Measurements from ENCODE around the gene ZBTB42.
A peak's percentile ranks its signal among the peaks of the same experiment; 100 is the strongest.

The ZBTB42 gene

DNA sequence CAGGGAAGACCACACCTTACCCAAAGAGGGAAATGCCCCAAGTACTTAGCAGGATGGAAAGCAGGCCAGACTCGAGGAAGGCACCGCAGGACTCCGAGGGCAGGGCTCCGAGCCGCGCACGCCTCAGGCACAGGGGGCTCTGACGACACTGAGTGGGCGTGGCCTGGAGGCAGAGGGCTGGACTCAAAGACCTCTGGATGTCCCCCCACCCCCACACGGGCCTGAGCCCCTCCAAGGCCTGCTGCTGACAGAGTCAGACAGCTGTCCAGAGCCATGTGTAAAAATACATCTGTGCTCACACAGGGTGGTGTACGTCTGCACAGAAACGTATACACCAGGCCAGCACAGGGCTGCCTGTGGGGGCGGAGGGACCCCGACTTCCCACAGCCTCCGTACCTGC lies 6.8 kb upstream of the ZBTB42 start:
- TF ChIP-seq, protein P1, sequence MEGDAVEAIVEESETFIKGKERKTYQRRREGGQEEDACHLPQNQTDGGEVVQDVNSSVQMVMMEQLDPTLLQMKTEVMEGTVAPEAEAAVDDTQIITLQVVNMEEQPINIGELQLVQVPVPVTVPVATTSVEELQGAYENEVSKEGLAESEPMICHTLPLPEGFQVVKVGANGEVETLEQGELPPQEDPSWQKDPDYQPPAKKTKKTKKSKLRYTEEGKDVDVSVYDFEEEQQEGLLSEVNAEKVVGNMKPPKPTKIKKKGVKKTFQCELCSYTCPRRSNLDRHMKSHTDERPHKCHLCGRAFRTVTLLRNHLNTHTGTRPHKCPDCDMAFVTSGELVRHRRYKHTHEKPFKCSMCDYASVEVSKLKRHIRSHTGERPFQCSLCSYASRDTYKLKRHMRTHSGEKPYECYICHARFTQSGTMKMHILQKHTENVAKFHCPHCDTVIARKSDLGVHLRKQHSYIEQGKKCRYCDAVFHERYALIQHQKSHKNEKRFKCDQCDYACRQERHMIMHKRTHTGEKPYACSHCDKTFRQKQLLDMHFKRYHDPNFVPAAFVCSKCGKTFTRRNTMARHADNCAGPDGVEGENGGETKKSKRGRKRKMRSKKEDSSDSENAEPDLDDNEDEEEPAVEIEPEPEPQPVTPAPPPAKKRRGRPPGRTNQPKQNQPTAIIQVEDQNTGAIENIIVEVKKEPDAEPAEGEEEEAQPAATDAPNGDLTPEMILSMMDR (conservative IDR thresholded peaks at IDR 0.05; ENCODE audit: low read depth, low read length), result no peak
- DNase-seq (ENCODE audit: low read depth), result peak; percentile 42
- H3K4me3 ChIP-seq (ENCODE audit: low read length), result peak overlapping the region; percentile 76

DNA sequence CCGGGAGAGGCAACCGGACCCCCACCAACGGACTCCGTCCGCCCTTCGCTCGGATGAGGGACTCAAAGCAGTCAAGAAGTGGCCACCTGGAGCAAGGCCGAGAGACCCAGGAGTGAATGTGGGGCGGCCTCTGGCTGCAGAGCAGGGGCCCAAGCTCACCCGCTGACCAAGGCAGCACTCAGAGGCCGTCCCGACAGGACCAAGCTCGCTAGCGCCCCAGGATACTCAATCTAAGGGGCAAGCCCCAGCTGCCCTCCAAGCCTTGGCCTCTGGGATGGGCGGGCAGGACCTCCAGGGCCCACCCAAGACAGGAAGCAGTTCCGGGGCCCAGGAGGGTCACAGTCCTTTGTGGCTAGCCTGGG lies 6.3 kb upstream of the ZBTB42 start:
- TF ChIP-seq, protein P1 (conservative IDR thresholded peaks at IDR 0.05; ENCODE audit: low read depth, low read length), result peak; percentile 16
- DNase-seq (ENCODE audit: low read depth), result no peak
- peak overlapping the region; percentile 76 for H3K4me3 ChIP-seq (ENCODE audit: low read length)

- peak within 1 kb of the TSS; percentile 76 for H3K4me3 ChIP-seq (ENCODE audit: low read length)
- TF ChIP-seq, protein P1 (conservative IDR thresholded peaks at IDR 0.05; ENCODE audit: low read depth, low read length), result no peak
- DNase-seq (ENCODE audit: low read depth), result no peak
These were observed 5.7 kb upstream of the ZBTB42 start, which contains the start of gene AKT1 for GRCh38 chr14:104794993-104795780. TSS of gene AKT1 (minus strand) at chr14:104795748. CDS start at chr14:104792643, 3,105 bp downstream.

DNA sequence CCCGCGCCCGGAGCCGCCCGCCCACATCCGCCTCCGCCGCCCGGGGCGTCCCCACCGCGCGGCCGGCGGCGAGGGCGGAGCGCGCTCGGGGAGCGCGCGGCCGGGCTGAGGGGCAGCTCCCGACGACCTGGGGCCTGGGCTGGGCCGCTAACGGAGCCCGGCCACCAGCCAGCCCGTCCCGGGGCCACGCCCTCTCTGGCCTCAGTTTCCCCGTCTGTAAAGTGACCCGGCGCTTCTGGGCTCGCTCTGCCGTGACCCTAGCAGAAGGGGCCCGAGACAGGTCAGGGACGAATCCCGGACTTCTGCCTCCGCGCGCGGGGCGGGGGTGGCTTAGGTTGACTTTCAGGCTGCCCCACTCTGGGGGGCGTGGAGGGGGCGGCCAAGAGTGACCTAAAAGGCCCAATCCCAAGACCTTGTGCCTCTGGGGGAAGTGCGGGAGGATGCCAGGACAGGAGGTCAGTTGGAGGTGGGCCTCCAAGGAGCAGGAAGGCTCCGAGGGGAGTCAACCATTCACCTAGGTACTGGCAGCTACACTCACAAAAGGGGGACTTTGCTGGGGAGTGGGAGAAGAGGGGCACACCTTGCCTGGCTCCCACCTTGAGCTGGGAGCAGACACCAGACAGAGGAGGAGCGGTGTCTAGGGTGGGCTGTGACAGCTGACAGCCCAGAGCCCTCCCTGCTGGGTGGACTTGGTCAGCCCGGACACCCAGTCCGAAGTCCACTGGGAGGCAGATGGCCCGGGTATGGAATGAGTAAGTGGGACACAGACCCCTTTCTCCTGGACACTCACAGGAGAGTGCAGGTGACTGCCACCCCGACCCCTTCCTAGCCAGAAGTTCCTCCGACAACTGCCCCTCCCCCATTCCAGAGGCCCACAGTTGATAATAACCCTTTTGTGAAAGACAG lies 4.9 kb upstream of the ZBTB42 start:
- peak overlapping the region; percentile 46 for H3K4me3 ChIP-seq (ENCODE audit: low read length)
- TF ChIP-seq, protein P1 (conservative IDR thresholded peaks at IDR 0.05; ENCODE audit: low read depth, low read length), result no peak
- no peak for DNase-seq (ENCODE audit: low read depth)

- TF ChIP-seq, protein P1 (conservative IDR thresholded peaks at IDR 0.05; ENCODE audit: low read depth, low read length), result no peak
- H3K4me3 ChIP-seq (ENCODE audit: low read length), result no peak overlapping the region
- no peak for DNase-seq (ENCODE audit: low read depth)
These were observed 4.2 kb upstream of the ZBTB42 start for GRCh38 chr14:104796687-104797081.

- no peak for DNase-seq (ENCODE audit: low read depth)
- H3K4me3 ChIP-seq (ENCODE audit: low read length), result no peak overlapping the region
- TF ChIP-seq, protein P1 (conservative IDR thresholded peaks at IDR 0.05; ENCODE audit: low read depth, low read length), result no peak
These were observed 3.5 kb upstream of the ZBTB42 start for GRCh38 chr14:104797115-104798044.
